CD14-positive monocyte (primary cell): Measurements from ENCODE around the gene UBAC1. TPM values are rescaled to one million over a fixed set of nuclear protein-coding genes. Genes with fewer than 3 reads are reported as not detected.

Experiments used
- DNase-seq, 3 donors: peaks; one replicate each; pipeline ENCODE4 v3.0.0-alpha.2; 2011 to 2022
- H2AFZ ChIP-seq: 2 replicates; pipeline ENCODE4 v1.6.0; 2012; ENCODE audit warnings: mild to moderate bottlenecking, low read depth, low read length, inconsistent platforms; ENCODE audit not compliant: insufficient read depth, poor library complexity, severe bottlenecking
- H3K27ac ChIP-seq, 2 donors: 1 replicate in 1 of 2; 2 replicates in 1 of 2; pipeline ENCODE4 v1.5.1; 2012 to 2013; ENCODE audit warnings: low read length in 2 of 2, control low read depth in 1 of 2, inconsistent platforms in 1 of 2, low read depth in 1 of 2, mild to moderate bottlenecking in 1 of 2
- H3K27me3 ChIP-seq, 2 donors: one replicate each; pipeline versions ENCODE4 v1.6.0 to v1.6.1; 2011 to 2013; ENCODE audit warnings: low read length in 2 of 2; ENCODE audit not compliant: control insufficient read depth in 2 of 2, insufficient read depth in 2 of 2
- H3K36me3 ChIP-seq, 2 donors: replicated peaks in 1 of 2; 1 replicate in 1 of 2; 2 replicates in 1 of 2; pipeline versions ENCODE4 v1.5.1 to v1.6.1; 2012 to 2013; ENCODE audit warnings: low read length in 2 of 2, control low read depth in 1 of 2, inconsistent platforms in 1 of 2, mild to moderate bottlenecking in 1 of 2; ENCODE audit not compliant: insufficient read depth in 2 of 2, control insufficient read depth in 1 of 2
- H3K4me1 ChIP-seq, 2 donors: 1 replicate in 1 of 2; 2 replicates in 1 of 2; pipeline versions ENCODE4 v1.5.1 to v1.6.1; 2012 to 2013; ENCODE audit warnings: low read length in 2 of 2, control low read depth in 1 of 2, inconsistent platforms in 1 of 2, mild to moderate bottlenecking in 1 of 2, moderate library complexity in 1 of 2; ENCODE audit not compliant: insufficient read depth in 2 of 2, control insufficient read depth in 1 of 2
- H3K4me2 ChIP-seq: replicated peaks from 2 replicates; pipeline ENCODE3; 2012; ENCODE audit warnings: low read length, moderate library complexity, mild to moderate bottlenecking; ENCODE audit not compliant: poor library complexity, severe bottlenecking; ENCODE audit errors: extremely low read depth
- H3K4me3 ChIP-seq, 3 experiments: fragments of 200-600 bp in 1 of 3; sonication (generic) in 1 of 3; replicated peaks in 1 of 3; 1 replicate in 2 of 3; 2 replicates in 1 of 3; pipeline ENCODE4 v1.5.1; 2011 to 2013; ENCODE audit warnings: low read length in 3 of 3, mild to moderate bottlenecking in 3 of 3, control low read depth in 2 of 3, low read depth in 2 of 3, inconsistent platforms in 1 of 3, moderate library complexity in 1 of 3
- H3K79me2 ChIP-seq: 2 replicates; pipeline ENCODE4 v1.6.0; 2012; ENCODE audit warnings: mild to moderate bottlenecking, control low read depth, inconsistent platforms, low read length, moderate library complexity; ENCODE audit not compliant: insufficient read depth
- H3K9ac ChIP-seq: 2 replicates; pipeline ENCODE4 v1.6.0; 2017; ENCODE audit warnings: low read length, mild to moderate bottlenecking; ENCODE audit not compliant: insufficient read depth, poor library complexity, severe bottlenecking
- H3K9me3 ChIP-seq, 2 donors: replicated peaks in 1 of 2; 1 replicate in 1 of 2; 2 replicates in 1 of 2; pipeline versions ENCODE4 v1.5.1 to v1.6.1; 2012 to 2013; ENCODE audit warnings: low read length in 2 of 2, control low read depth in 1 of 2; ENCODE audit not compliant: control insufficient read depth in 1 of 2, insufficient read depth in 1 of 2
- H4K20me1 ChIP-seq: 2 replicates; pipeline ENCODE4 v1.6.0; 2012; ENCODE audit warnings: mild to moderate bottlenecking, low read length, control low read depth, moderate library complexity; ENCODE audit not compliant: insufficient read depth
- H3K27ac Mint-ChIP-seq, 7 donors: one replicate each; pipeline ENCODE4 v1.8.0; 2020; ENCODE audit warnings: mild to moderate bottlenecking in 7 of 7, mixed read lengths in 7 of 7, moderate library complexity in 6 of 7, inconsistent platforms in 2 of 7
- H3K27me3 Mint-ChIP-seq, 3 donors: one replicate each; pipeline ENCODE4 v1.8.0; 2021 to 2022; ENCODE audit warnings: low read depth in 3 of 3, mild to moderate bottlenecking in 3 of 3, mixed read lengths in 3 of 3, moderate library complexity in 3 of 3, inconsistent platforms in 1 of 3
- H3K36me3 Mint-ChIP-seq, 2 donors: one replicate each; pipeline ENCODE4 v1.8.0; 2020; ENCODE audit warnings: mixed read lengths in 2 of 2, inconsistent platforms in 1 of 2, mild to moderate bottlenecking in 1 of 2
- H3K4me1 Mint-ChIP-seq: one replicate; pipeline ENCODE4 v1.8.0; 2020; ENCODE audit warnings: mild to moderate bottlenecking, mixed read lengths
- H3K4me3 Mint-ChIP-seq, 2 donors: one replicate each; pipeline ENCODE4 v1.8.0; 2020; ENCODE audit warnings: mild to moderate bottlenecking in 2 of 2, mixed read lengths in 2 of 2, moderate library complexity in 1 of 2
- H3K9me3 Mint-ChIP-seq, 7 donors: one replicate each; pipeline ENCODE4 v1.8.0; 2020 to 2022; ENCODE audit warnings: mixed read lengths in 7 of 7, mild to moderate bottlenecking in 6 of 7, moderate library complexity in 6 of 7, inconsistent platforms in 2 of 7
- CTCF ChIP-seq: fragments of 200-600 bp; IDR thresholded peaks from one replicate; pipeline ENCODE4 v1.8.0; 2022; ENCODE audit warnings: antibody characterized with exemption, mild to moderate bottlenecking
- WGBS: methylation state at CpG from one replicate; pipeline ENCODE4 v1.1.5; 2013; ENCODE audit warnings: missing lambda C conversion rate; ENCODE audit not compliant: insufficient coverage; 5-methylcytosine and 5-hydroxymethylcytosine counted together
- intact Hi-C, 2 donors: fragments of 100-400 bp; cut with micrococcal nuclease; formaldehyde crosslinking; loops; one replicate each; pipeline versions ENCODE4 v1.15.0 to v1.15.1; 2023
- polyA plus RNA-seq, 3 donors: library from polyadenylated mRNA; depleted of rRNA in 1 of 3; unstranded in 2 of 3; stranded (reverse) in 1 of 3; fragments of 300-500 nt in 2 of 3; fragments of >200 nt in 1 of 3; fragmentation: Illumina TruSeq in 2 of 3; gene quantifications; 1 replicate in 2 of 3; 2 replicates in 1 of 3; pipeline ENCODE4 v1.2.3, GENCODE V29; 2012 to 2021

UBAC1 gene
- polyA plus RNA-seq, 3 donors: 35.8 to 63.1 (median 52.5) TPM

GRCh38 chr9:135932656-135933055, 28.5 kb downstream of the UBAC1 start:
- Histone ChIP-seq H3K79me2 (no peaks in the 10 kb centered on the region), H3K27ac (no peak overlapping the region), H3K4me3 (no peak overlapping the region), H3K9ac (no peak overlapping the region), H2AFZ (no peak overlapping the region), H3K4me1 (peaks cover under 1 to 5% of the 10 kb centered on the region in 2 donors), H3K9me3 (no peaks in the 10 kb centered on the region), H4K20me1 (peaks cover 40% of the 10 kb centered on the region), H3K4me2 (no peak overlapping the region), H3K36me3 (peaks cover 56 to 79% of the 10 kb centered on the region in 2 donors), H3K27me3 (no peaks in the 10 kb centered on the region)
- H3K4me1 Mint-ChIP-seq: peaks cover 5% of the 10 kb centered on the region
- peaks cover 0 to 2% (median 0%) of the 10 kb centered on the region in 3 donors for H3K27me3 Mint-ChIP-seq
- no peak for TF ChIP-seq CTCF
- H3K4me3 Mint-ChIP-seq: no peak overlapping the region
- 98% methylated on average over 11 of the region's 18 CpGs for WGBS
- peaks cover 66 to 87% of the 10 kb centered on the region in 2 donors for H3K36me3 Mint-ChIP-seq
- intact Hi-C loops: no loop called here
- H3K9me3 Mint-ChIP-seq: peaks cover 0 to 6% (median 4%) of the 10 kb centered on the region in 7 donors
- no peak overlapping the region for H3K27ac Mint-ChIP-seq
- DNase-seq: no peak

DNA sequence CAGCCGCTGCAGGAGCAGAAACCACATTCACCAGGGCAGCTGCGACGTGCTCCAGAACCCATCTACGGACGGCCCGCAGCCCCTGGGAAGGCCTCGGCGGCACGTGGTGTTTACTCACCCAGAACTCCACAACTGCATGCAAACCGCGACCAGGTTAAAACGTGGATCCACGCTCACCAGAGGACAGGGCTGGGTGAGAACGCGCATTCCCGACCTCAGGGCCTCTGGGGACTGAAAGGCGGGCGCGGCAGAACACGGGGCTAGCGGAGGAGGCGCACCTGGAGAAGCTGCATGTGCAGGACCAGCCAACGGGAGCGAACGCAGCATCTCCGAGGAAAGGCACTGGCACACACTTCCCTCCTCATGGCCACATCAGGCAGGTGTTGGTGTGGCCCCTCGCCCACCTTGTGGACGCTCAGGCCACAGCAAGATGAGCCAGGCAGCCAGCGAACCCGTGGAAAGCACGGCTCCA, 29.8 kb downstream of the UBAC1 start:
- Mint-ChIP-seq H3K27ac (peak overlapping the region in 4 of 7 donors; percentile 13 to 73 (median 60)), H3K36me3 (peaks cover 53 to 76% of the 10 kb centered on the region in 2 donors), H3K27me3 (peaks cover 0 to 2% (median 0%) of the 10 kb centered on the region in 3 donors), H3K9me3 (peaks cover 0 to 1% (median 0%) of the 10 kb centered on the region in 7 donors), H3K4me3 (no peak overlapping the region), H3K4me1 (peaks cover 14% of the 10 kb centered on the region)
- Histone ChIP-seq H3K4me3 (no peak overlapping the region), H3K4me1 (peaks cover 13 to 17% of the 10 kb centered on the region in 2 donors), H3K79me2 (no peaks in the 10 kb centered on the region), H3K36me3 (peaks cover 45 to 66% of the 10 kb centered on the region in 2 donors), H4K20me1 (peaks cover 49% of the 10 kb centered on the region), H3K4me2 (no peak overlapping the region), H3K9me3 (no peaks in the 10 kb centered on the region), H2AFZ (no peak overlapping the region), H3K27ac (no peak overlapping the region), H3K9ac (no peak overlapping the region), H3K27me3 (no peaks in the 10 kb centered on the region)
- 98% methylated on average over 25 of the region's 31 CpGs for WGBS
- TF ChIP-seq CTCF: no peak
- intact Hi-C loops: no loop called here
- no peak for DNase-seq
